ENCODE results near the gene MRPS18B. TPM values are rescaled to one million over a fixed set of nuclear protein-coding genes. Genes with fewer than 3 reads are reported as not detected.
"Not testable (repeated sequence)": the region's sequence is repeated elsewhere in the genome, so short reads cannot be mapped to it uniquely, and the experiment has no call there.

MRPS18B gene
- total and polyA plus RNA-seq, 5 experiments from 2014 or later: 43.1 to 161 (median 87.4) TPM

GRCh38 chr6:30590509-30590908 lies 27.1 kb upstream of the MRPS18B start:
- ATAC-seq: no peak
- peak overlapping the region in 4 of 10 donors; percentile 43 to 53 (median 50) for H3K27ac Mint-ChIP-seq

GRCh38 chr6:30591008-30591407 lies 26.6 kb upstream of the MRPS18B start:
- POLR2A ChIA-PET: interaction anchor here (0.5 to 1.3 kb wide), 8 partner anchors 8 to 97 kb away, joined by 3 to 5 read pairs (median 3); partner anchors contain the start of gene ABCF1
- H3K27me3 Mint-ChIP-seq: no peaks in the 10 kb centered on the region
- no peak for ATAC-seq
- H3K4me3 Mint-ChIP-seq: no peak overlapping the region
- DNase-seq: no peak
- H3K4me1 Mint-ChIP-seq: peaks cover 0 to 11% (median 6%) of the 10 kb centered on the region in 4 donors
- H3K9me3 Mint-ChIP-seq: no peaks in the 10 kb centered on the region
- peak overlapping the region in 4 of 10 donors; percentile 13 to 55 (median 53) for H3K27ac Mint-ChIP-seq
- peaks cover 4 to 88% (median 8%) of the 10 kb centered on the region in 3 donors for H3K36me3 Mint-ChIP-seq

More at GRCh38 chr6:30590509-30590908, 27.1 kb upstream of the MRPS18B start:
- DNase-seq: no peak
- H3K27me3 Mint-ChIP-seq: no peaks in the 10 kb centered on the region
- peaks cover 4 to 92% (median 10%) of the 10 kb centered on the region in 3 donors for H3K36me3 Mint-ChIP-seq
- no peak overlapping the region for H3K4me3 Mint-ChIP-seq
- H3K4me1 Mint-ChIP-seq: peaks cover 0 to 11% (median 6%) of the 10 kb centered on the region in 4 donors
- POLR2A ChIA-PET: interaction anchor here (0.8 to 1.4 kb wide), 9 partner anchors 9 to 97 kb away, joined by 3 to 5 read pairs (median 4); partner anchors contain the start of gene ABCF1
- H3K9me3 Mint-ChIP-seq: no peaks in the 10 kb centered on the region

- Mint-ChIP-seq H3K36me3 (peaks cover 0 to 77% (median 3%) of the 10 kb centered on the region in 3 donors), H3K27ac (peak overlapping the region in 7 of 10 donors; percentile 0 to 70 (median 30)), H3K4me3 (no peak overlapping the region), H3K9me3 (no peaks in the 10 kb centered on the region), H3K4me1 (peaks cover 3 to 15% (median 9%) of the 10 kb centered on the region in 4 donors), H3K27me3 (no peaks in the 10 kb centered on the region)
- DNase-seq (no peak), ATAC-seq (no peak)
- POLR2A ChIA-PET: interaction anchor here (0.9 to 1.4 kb wide), 2 partner anchors 23 to 35 kb away, joined by 3 to 4 read pairs; no protein-coding TSS in a partner anchor
Measured at GRCh38 chr6:30592287-30592686, 25.4 kb upstream of the MRPS18B start.

- not testable (repeated sequence) for H3K27me3 Mint-ChIP-seq, H3K4me3 Mint-ChIP-seq, H3K9me3 Mint-ChIP-seq
- peak; percentile 86 to 91 for ATAC-seq
- Mint-ChIP-seq H3K36me3 (peaks cover 0 to 51% (median 0%) of the 10 kb centered on the region in 3 donors), H3K4me1 (peaks cover 15 to 30% (median 24%) of the 10 kb centered on the region in 4 donors), H3K27ac (peak overlapping the region; percentile 26 to 88 (median 77))
- peak; percentile 63 to 90 (median 76) for DNase-seq
- POLR2A ChIA-PET: interaction anchor here (0.5 to 7.2 kb wide), 21 partner anchors 9 to 150 kb away, joined by 3 to 70 read pairs (median 5); partner anchors contain the start of genes ABCF1, GNL1, MRPS18B and PRR3
Measured at GRCh38 chr6:30597315-30598144, 20.1 kb upstream of the MRPS18B start.

GRCh38 chr6:30598912-30599624 lies 18.6 kb upstream of the MRPS18B start:
- no peak for ATAC-seq
- H3K27ac Mint-ChIP-seq: peak overlapping the region in 4 of 10 donors; percentile 32 to 81 (median 61)
- peaks cover 19 to 38% (median 34%) of the 10 kb centered on the region in 4 donors for H3K4me1 Mint-ChIP-seq
- POLR2A ChIA-PET: interaction anchor here (0.6 to 7.2 kb wide), 12 partner anchors 7 to 758 kb away, joined by 3 to 70 read pairs (median 5); no protein-coding TSS in a partner anchor
- H3K36me3 Mint-ChIP-seq: peaks cover 2 to 56% (median 10%) of the 10 kb centered on the region in 3 donors
- no peaks in the 10 kb centered on the region for H3K27me3 Mint-ChIP-seq
- DNase-seq: no peak
- no peaks in the 10 kb centered on the region for H3K9me3 Mint-ChIP-seq
- H3K4me3 Mint-ChIP-seq: no peak overlapping the region

GRCh38 chr6:30599625-30600324 lies 17.9 kb upstream of the MRPS18B start:
- POLR2A ChIA-PET: interaction anchor here (0.6 to 7.2 kb wide), 10 partner anchors 9 to 758 kb away, joined by 3 to 70 read pairs (median 6); partner anchors contain the start of gene ABCF1
- H3K4me3 Mint-ChIP-seq: no peak overlapping the region

GRCh38 chr6:30600451-30600961 lies 17.1 kb upstream of the MRPS18B start:
- POLR2A ChIA-PET: interaction anchor here (0.8 to 7.2 kb wide), 13 partner anchors 9 to 470 kb away, joined by 3 to 70 read pairs (median 4); partner anchors contain the start of genes ABCF1, MDC1, MRPS18B and PPP1R10

More at GRCh38 chr6:30599625-30600324, 17.9 kb upstream of the MRPS18B start:
- Mint-ChIP-seq H3K36me3 (peaks cover 5 to 58% (median 16%) of the 10 kb centered on the region in 3 donors), H3K4me1 (peaks cover 21 to 37% (median 34%) of the 10 kb centered on the region in 4 donors), H3K27me3 (no peaks in the 10 kb centered on the region), H3K27ac (peak overlapping the region in 5 of 10 donors; percentile 32 to 81 (median 57)), H3K9me3 (no peaks in the 10 kb centered on the region)
- DNase-seq (no peak), ATAC-seq (no peak)

GRCh38 chr6:30601436-30601814 lies 16.2 kb upstream of the MRPS18B start:
- peak overlapping the region; percentile 57 to 91 (median 83) for H3K27ac Mint-ChIP-seq
- H3K4me3 Mint-ChIP-seq: peak overlapping the region in 1 of 10 donors; percentile 40
- H3K27me3 Mint-ChIP-seq: no peaks in the 10 kb centered on the region
- POLR2A ChIA-PET: interaction anchor here (1.0 to 7.2 kb wide), 9 partner anchors 9 to 121 kb away, joined by 3 to 70 read pairs (median 6); partner anchors contain the start of genes ABCF1 and MDC1
- H3K36me3 Mint-ChIP-seq: peaks cover 8 to 66% (median 24%) of the 10 kb centered on the region in 3 donors
- peaks cover 23 to 47% (median 39%) of the 10 kb centered on the region in 4 donors for H3K4me1 Mint-ChIP-seq
- H3K9me3 Mint-ChIP-seq: no peaks in the 10 kb centered on the region
- DNase-seq (peak in 1 of 10 donors; percentile 12), ATAC-seq (peak; percentile 7 to 31)

More at GRCh38 chr6:30600451-30600961, 17.1 kb upstream of the MRPS18B start:
- H3K9me3 Mint-ChIP-seq: no peaks in the 10 kb centered on the region
- peak overlapping the region; percentile 52 to 91 (median 76) for H3K27ac Mint-ChIP-seq
- H3K4me1 Mint-ChIP-seq: peaks cover 20 to 40% (median 33%) of the 10 kb centered on the region in 4 donors
- no peak for DNase-seq
- H3K27me3 Mint-ChIP-seq: no peaks in the 10 kb centered on the region
- no peak for ATAC-seq
- H3K4me3 Mint-ChIP-seq: no peak overlapping the region
- H3K36me3 Mint-ChIP-seq: peaks cover 5 to 58% (median 21%) of the 10 kb centered on the region in 3 donors

GRCh38 chr6:30601815-30602641 lies 15.6 kb upstream of the MRPS18B start:
- peaks cover 25 to 50% (median 42%) of the 10 kb centered on the region in 4 donors for H3K4me1 Mint-ChIP-seq
- POLR2A ChIA-PET: interaction anchor here (1.7 to 7.2 kb wide), 6 partner anchors 8 to 121 kb away, joined by 4 to 70 read pairs (median 11); no protein-coding TSS in a partner anchor
- H3K4me3 Mint-ChIP-seq: no peak overlapping the region
- H3K36me3 Mint-ChIP-seq: peaks cover 8 to 72% (median 27%) of the 10 kb centered on the region in 3 donors
- no peak for ATAC-seq
- no peaks in the 10 kb centered on the region for H3K27me3 Mint-ChIP-seq
- peak overlapping the region; percentile 57 to 91 (median 83) for H3K27ac Mint-ChIP-seq
- no peaks in the 10 kb centered on the region for H3K9me3 Mint-ChIP-seq
- no peak for DNase-seq

- H3K4me3 Mint-ChIP-seq: no peak overlapping the region
- POLR2A ChIA-PET: interaction anchor here (0.6 to 4.6 kb wide), 3 partner anchors 10 to 91 kb away, joined by 3 to 40 read pairs (median 6); no protein-coding TSS in a partner anchor
- ATAC-seq (no peak), DNase-seq (no peak)
- peaks cover 8 to 86% (median 29%) of the 10 kb centered on the region in 3 donors for H3K36me3 Mint-ChIP-seq
- H3K9me3 Mint-ChIP-seq: no peaks in the 10 kb centered on the region
- peaks cover 27 to 49% (median 47%) of the 10 kb centered on the region in 4 donors for H3K4me1 Mint-ChIP-seq
- peak overlapping the region in 4 of 10 donors; percentile 32 to 73 (median 62) for H3K27ac Mint-ChIP-seq
- no peaks in the 10 kb centered on the region for H3K27me3 Mint-ChIP-seq
Measured at GRCh38 chr6:30603961-30604360, 13.7 kb upstream of the MRPS18B start.
